ENCODE data around the gene COL4A2.

Gene COL4A2

GRCh38 chr13:110423689-110424302, 116.7 kb downstream of the COL4A2 start:
- DNase-seq = no peak

- no peak for DNase-seq
These were observed 117.7 kb downstream of the COL4A2 start for GRCh38 chr13:110424569-110425443.

GRCh38 chr13:110425444-110425780, 118.3 kb downstream of the COL4A2 start:
- no peak for DNase-seq

- DNase-seq = no peak
These were observed 119.7 kb downstream of the COL4A2 start for GRCh38 chr13:110426735-110427134.

- DNase-seq = no peak
These were observed 121.2 kb downstream of the COL4A2 start for GRCh38 chr13:110428313-110428712.

- DNase-seq = no peak
These were observed 123.6 kb downstream of the COL4A2 start for GRCh38 chr13:110430391-110431336.

- DNase-seq = no peak
These were observed 124.6 kb downstream of the COL4A2 start for GRCh38 chr13:110431425-110432294.

- DNase-seq = no peak
These were observed 125.4 kb downstream of the COL4A2 start for GRCh38 chr13:110432522-110432921.

- no peak for DNase-seq
These were observed 125.9 kb downstream of the COL4A2 start for GRCh38 chr13:110433014-110433413.

- no peak for DNase-seq
These were observed 127.5 kb downstream of the COL4A2 start for GRCh38 chr13:110434629-110435028.

GRCh38 chr13:110435331-110435730, 128.2 kb downstream of the COL4A2 start:
- no peak for DNase-seq

GRCh38 chr13:110436276-110436675, 129.2 kb downstream of the COL4A2 start:
- no peak for DNase-seq

GRCh38 chr13:110436786-110437370, 129.8 kb downstream of the COL4A2 start:
- no peak for DNase-seq

GRCh38 chr13:110438211-110438610, 131.1 kb downstream of the COL4A2 start:
- no peak for DNase-seq

GRCh38 chr13:110438776-110439175, 131.7 kb downstream of the COL4A2 start:
- DNase-seq = no peak

GRCh38 chr13:110440946-110441731, 134.1 kb downstream of the COL4A2 start:
- DNase-seq = no peak

GRCh38 chr13:110442930-110443621, 136.0 kb downstream of the COL4A2 start:
- no peak for DNase-seq

- DNase-seq = no peak
These were observed 136.6 kb downstream of the COL4A2 start for GRCh38 chr13:110443622-110444225.

- no peak for DNase-seq
These were observed 137.2 kb downstream of the COL4A2 start for GRCh38 chr13:110444226-110444653.

GRCh38 chr13:110445183-110445582, 138.1 kb downstream of the COL4A2 start:
- DNase-seq = no peak

Data from NCI-H2171 (cell line).